PC-9 (cell line): Measurements from ENCODE around the gene SELE.

Experiments
- EZH2 ChIP-seq: fragments of 200-600 bp; sonication (generic); IDR thresholded peaks from 2 replicates; pipeline ENCODE4 v1.8.0; 2017; ENCODE audit warnings: antibody characterized with exemption, low read depth
- TF ChIP-seq, protein P1 (sequence below): fragments of 200-600 bp; sonication (generic); conservative IDR thresholded peaks from 2 replicates; pipeline ENCODE4 v1.6.1; 2017; ENCODE audit warnings: mixed run types, antibody characterized with exemption, mild to moderate bottlenecking, moderate library complexity

DNA sequence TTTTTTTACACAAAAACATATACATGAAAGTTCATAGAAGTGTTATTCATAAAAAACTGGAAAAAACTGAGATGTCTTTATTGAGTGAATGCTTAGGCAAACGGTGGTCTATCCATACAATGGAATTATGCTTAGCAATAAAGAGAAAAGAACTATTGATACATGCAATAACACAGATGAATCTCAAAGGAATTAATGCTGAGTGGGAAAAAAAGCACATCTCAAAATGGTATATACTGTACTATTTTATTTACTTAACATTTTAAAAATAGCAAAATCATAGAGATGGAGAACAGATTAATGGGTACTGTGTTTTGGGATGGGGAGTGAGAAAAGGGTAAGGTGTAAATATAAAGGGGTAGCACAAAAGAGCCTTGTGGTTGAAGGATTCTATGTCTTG, 31.0 kb upstream of the SELE start:
- TF ChIP-seq, protein P1, sequence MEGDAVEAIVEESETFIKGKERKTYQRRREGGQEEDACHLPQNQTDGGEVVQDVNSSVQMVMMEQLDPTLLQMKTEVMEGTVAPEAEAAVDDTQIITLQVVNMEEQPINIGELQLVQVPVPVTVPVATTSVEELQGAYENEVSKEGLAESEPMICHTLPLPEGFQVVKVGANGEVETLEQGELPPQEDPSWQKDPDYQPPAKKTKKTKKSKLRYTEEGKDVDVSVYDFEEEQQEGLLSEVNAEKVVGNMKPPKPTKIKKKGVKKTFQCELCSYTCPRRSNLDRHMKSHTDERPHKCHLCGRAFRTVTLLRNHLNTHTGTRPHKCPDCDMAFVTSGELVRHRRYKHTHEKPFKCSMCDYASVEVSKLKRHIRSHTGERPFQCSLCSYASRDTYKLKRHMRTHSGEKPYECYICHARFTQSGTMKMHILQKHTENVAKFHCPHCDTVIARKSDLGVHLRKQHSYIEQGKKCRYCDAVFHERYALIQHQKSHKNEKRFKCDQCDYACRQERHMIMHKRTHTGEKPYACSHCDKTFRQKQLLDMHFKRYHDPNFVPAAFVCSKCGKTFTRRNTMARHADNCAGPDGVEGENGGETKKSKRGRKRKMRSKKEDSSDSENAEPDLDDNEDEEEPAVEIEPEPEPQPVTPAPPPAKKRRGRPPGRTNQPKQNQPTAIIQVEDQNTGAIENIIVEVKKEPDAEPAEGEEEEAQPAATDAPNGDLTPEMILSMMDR = no peak
- no peak for TF ChIP-seq EZH2
